Measurements from ENCODE around the gene CNDP1.

CNDP1 gene

GRCh38 chr18:74604774-74605173, 70.5 kb downstream of the CNDP1 start:
- H2AK5ac ChIP-seq (ENCODE audit: low read length): no peak overlapping the region
- no peak overlapping the region for H3K18ac ChIP-seq (ENCODE audit: low read length)
- H3K27ac ChIP-seq (ENCODE audit: low read depth, low read length): no peak overlapping the region
- H4K8ac ChIP-seq (ENCODE audit: low read depth, low read length): no peak overlapping the region
- H3K4me2 ChIP-seq (ENCODE audit: low read length): no peak overlapping the region
- no peak overlapping the region for H4K12ac ChIP-seq (ENCODE audit: low read depth, low read length)
- H3K4me1 ChIP-seq (ENCODE audit: control insufficient read depth in 1 of 2, insufficient read depth in 2 of 2, low read length in 2 of 2): peaks cover 7 to 9% of the 10 kb centered on the region in 2 experiments
- no peak overlapping the region for H4K91ac ChIP-seq (ENCODE audit: low read depth, low read length)
- H2BK120ac ChIP-seq (ENCODE audit: insufficient read depth, low read length, poor library complexity): no peak overlapping the region
- no peaks in the 10 kb centered on the region for H3K9me3 ChIP-seq (ENCODE audit: insufficient read depth, low read depth, low read length)
- no peak overlapping the region for H3K23ac ChIP-seq (ENCODE audit: low read length)
- no peak overlapping the region for H3K14ac ChIP-seq (ENCODE audit: low read length)
- no peak overlapping the region for H3K4ac ChIP-seq (ENCODE audit: low read depth, low read length)
- no CpG with 5 or more reads among the region's 4 CpGs for WGBS (ENCODE audit: extremely low coverage, insufficient coverage, insufficient read length)
- H2BK5ac ChIP-seq (ENCODE audit: low read depth, low read length, poor library complexity): no peak overlapping the region
- H3K9ac ChIP-seq (ENCODE audit: low read length): no peak overlapping the region
- H2BK12ac ChIP-seq (ENCODE audit: low read length): no peak overlapping the region
- no peaks in the 10 kb centered on the region for H3K36me3 ChIP-seq (ENCODE audit: control insufficient read depth in 1 of 2, insufficient read depth in 2 of 2, low read length in 2 of 2)
- H3K4me3 ChIP-seq (ENCODE audit: low read depth, low read length): no peak overlapping the region
- peaks cover 2% of the 10 kb centered on the region for H3K79me1 ChIP-seq (ENCODE audit: low read length)
- no peaks in the 10 kb centered on the region for H3K79me2 ChIP-seq (ENCODE audit: control insufficient read depth, insufficient read depth, low read length, poor library complexity)
- H2AFZ ChIP-seq (ENCODE audit: insufficient read depth, low read length, poor library complexity): no peak overlapping the region
- DNase-seq: no peak
- H3K27me3 ChIP-seq (ENCODE audit: insufficient read depth, low read length): no peaks in the 10 kb centered on the region

GRCh38 chr18:74608681-74609080, 74.4 kb downstream of the CNDP1 start:
- Histone ChIP-seq H2BK120ac (ENCODE audit: insufficient read depth, low read length, poor library complexity) (no peak overlapping the region), H4K91ac (ENCODE audit: low read depth, low read length) (no peak overlapping the region), H4K8ac (ENCODE audit: low read depth, low read length) (no peak overlapping the region), H2BK5ac (ENCODE audit: low read depth, low read length, poor library complexity) (no peak overlapping the region), H3K23ac (ENCODE audit: low read length) (no peak overlapping the region), H3K79me2 (ENCODE audit: control insufficient read depth, insufficient read depth, low read length, poor library complexity) (no peaks in the 10 kb centered on the region), H3K4me2 (ENCODE audit: low read length) (no peak overlapping the region), H3K18ac (ENCODE audit: low read length) (no peak overlapping the region), H3K27me3 (ENCODE audit: insufficient read depth, low read length) (no peaks in the 10 kb centered on the region), H3K27ac (ENCODE audit: low read depth, low read length) (no peak overlapping the region), H3K4me1 (ENCODE audit: control insufficient read depth in 1 of 2, insufficient read depth in 2 of 2, low read length in 2 of 2) (peaks cover 7% of the 10 kb centered on the region in 2 experiments), H2BK12ac (ENCODE audit: low read length) (no peak overlapping the region), H3K4me3 (ENCODE audit: low read depth, low read length) (no peak overlapping the region), H2AFZ (ENCODE audit: insufficient read depth, low read length, poor library complexity) (no peak overlapping the region), H3K9ac (ENCODE audit: low read length) (no peak overlapping the region), H3K79me1 (ENCODE audit: low read length) (peaks cover 2% of the 10 kb centered on the region), H3K14ac (ENCODE audit: low read length) (no peak overlapping the region), H3K4ac (ENCODE audit: low read depth, low read length) (no peak overlapping the region), H2AK5ac (ENCODE audit: low read length) (no peak overlapping the region), H3K36me3 (ENCODE audit: control insufficient read depth in 1 of 2, insufficient read depth in 2 of 2, low read length in 2 of 2) (no peaks in the 10 kb centered on the region), H4K12ac (ENCODE audit: low read depth, low read length) (no peak overlapping the region), H3K9me3 (ENCODE audit: insufficient read depth, low read depth, low read length) (no peaks in the 10 kb centered on the region)
- no CpG with 5 or more reads among the region's 2 CpGs for WGBS (ENCODE audit: extremely low coverage, insufficient coverage, insufficient read length)
- no peak for DNase-seq

- no CpG with 5 or more reads among the region's 3 CpGs for WGBS (ENCODE audit: extremely low coverage, insufficient coverage, insufficient read length)
- no peak overlapping the region for H4K91ac ChIP-seq (ENCODE audit: low read depth, low read length)
These were observed 75.2 kb downstream of the CNDP1 start for GRCh38 chr18:74609535-74609934.

GRCh38 chr18:74610051-74610615, 75.8 kb downstream of the CNDP1 start:
- no peak overlapping the region for H3K4me2 ChIP-seq (ENCODE audit: low read length)
- H3K18ac ChIP-seq (ENCODE audit: low read length): no peak overlapping the region
- WGBS (ENCODE audit: extremely low coverage, insufficient coverage, insufficient read length): no CpG with 5 or more reads among the region's 7 CpGs
- H4K8ac ChIP-seq (ENCODE audit: low read depth, low read length): no peak overlapping the region
- H3K14ac ChIP-seq (ENCODE audit: low read length): no peak overlapping the region
- H3K23ac ChIP-seq (ENCODE audit: low read length): no peak overlapping the region
- no peak overlapping the region for H3K27ac ChIP-seq (ENCODE audit: low read depth, low read length)
- no peaks in the 10 kb centered on the region for H3K9me3 ChIP-seq (ENCODE audit: insufficient read depth, low read depth, low read length)
- no peaks in the 10 kb centered on the region for H3K27me3 ChIP-seq (ENCODE audit: insufficient read depth, low read length)
- H3K9ac ChIP-seq (ENCODE audit: low read length): no peak overlapping the region
- H2AFZ ChIP-seq (ENCODE audit: insufficient read depth, low read length, poor library complexity): no peak overlapping the region
- no peak overlapping the region for H3K4me3 ChIP-seq (ENCODE audit: low read depth, low read length)
- H3K36me3 ChIP-seq (ENCODE audit: control insufficient read depth in 1 of 2, insufficient read depth in 2 of 2, low read length in 2 of 2): no peaks in the 10 kb centered on the region
- H2BK5ac ChIP-seq (ENCODE audit: low read depth, low read length, poor library complexity): no peak overlapping the region
- no peak overlapping the region for H3K4ac ChIP-seq (ENCODE audit: low read depth, low read length)
- H2AK5ac ChIP-seq (ENCODE audit: low read length): no peak overlapping the region
- DNase-seq: no peak
- no peaks in the 10 kb centered on the region for H3K79me2 ChIP-seq (ENCODE audit: control insufficient read depth, insufficient read depth, low read length, poor library complexity)
- H2BK12ac ChIP-seq (ENCODE audit: low read length): no peak overlapping the region
- no peak overlapping the region for H4K91ac ChIP-seq (ENCODE audit: low read depth, low read length)
- H3K79me1 ChIP-seq (ENCODE audit: low read length): no peaks in the 10 kb centered on the region
- no peak overlapping the region for H2BK120ac ChIP-seq (ENCODE audit: insufficient read depth, low read length, poor library complexity)
- no peak overlapping the region for H4K12ac ChIP-seq (ENCODE audit: low read depth, low read length)
- H3K4me1 ChIP-seq (ENCODE audit: control insufficient read depth in 1 of 2, insufficient read depth in 2 of 2, low read length in 2 of 2): peaks cover 2 to 4% of the 10 kb centered on the region in 2 experiments

More at GRCh38 chr18:74609535-74609934, 75.2 kb downstream of the CNDP1 start:
- Histone ChIP-seq H4K8ac (ENCODE audit: low read depth, low read length) (no peak overlapping the region), H3K27ac (ENCODE audit: low read depth, low read length) (no peak overlapping the region), H3K4me2 (ENCODE audit: low read length) (no peak overlapping the region), H3K79me2 (ENCODE audit: control insufficient read depth, insufficient read depth, low read length, poor library complexity) (no peaks in the 10 kb centered on the region), H3K23ac (ENCODE audit: low read length) (no peak overlapping the region), H3K79me1 (ENCODE audit: low read length) (no peaks in the 10 kb centered on the region), H2AFZ (ENCODE audit: insufficient read depth, low read length, poor library complexity) (no peak overlapping the region), H4K12ac (ENCODE audit: low read depth, low read length) (no peak overlapping the region), H3K14ac (ENCODE audit: low read length) (no peak overlapping the region), H3K27me3 (ENCODE audit: insufficient read depth, low read length) (no peaks in the 10 kb centered on the region), H3K4me1 (ENCODE audit: control insufficient read depth in 1 of 2, insufficient read depth in 2 of 2, low read length in 2 of 2) (peaks cover 4 to 7% of the 10 kb centered on the region in 2 experiments), H2BK12ac (ENCODE audit: low read length) (no peak overlapping the region), H2BK120ac (ENCODE audit: insufficient read depth, low read length, poor library complexity) (no peak overlapping the region), H3K9me3 (ENCODE audit: insufficient read depth, low read depth, low read length) (no peaks in the 10 kb centered on the region), H2BK5ac (ENCODE audit: low read depth, low read length, poor library complexity) (no peak overlapping the region), H3K9ac (ENCODE audit: low read length) (no peak overlapping the region), H3K36me3 (ENCODE audit: control insufficient read depth in 1 of 2, insufficient read depth in 2 of 2, low read length in 2 of 2) (no peaks in the 10 kb centered on the region), H3K4me3 (ENCODE audit: low read depth, low read length) (no peak overlapping the region), H3K18ac (ENCODE audit: low read length) (no peak overlapping the region), H2AK5ac (ENCODE audit: low read length) (no peak overlapping the region), H3K4ac (ENCODE audit: low read depth, low read length) (no peak overlapping the region)
- DNase-seq: peak in 1 of 2 donors; percentile 22
